ENCODE results near the gene DALRD3. TPM values are rescaled to one million over a fixed set of nuclear protein-coding genes. Genes with fewer than 3 reads are reported as not detected.

DALRD3 gene
- total and polyA plus RNA-seq, 2 donors from 2014 or later, result 41.6 to 46.8 TPM

DNA sequence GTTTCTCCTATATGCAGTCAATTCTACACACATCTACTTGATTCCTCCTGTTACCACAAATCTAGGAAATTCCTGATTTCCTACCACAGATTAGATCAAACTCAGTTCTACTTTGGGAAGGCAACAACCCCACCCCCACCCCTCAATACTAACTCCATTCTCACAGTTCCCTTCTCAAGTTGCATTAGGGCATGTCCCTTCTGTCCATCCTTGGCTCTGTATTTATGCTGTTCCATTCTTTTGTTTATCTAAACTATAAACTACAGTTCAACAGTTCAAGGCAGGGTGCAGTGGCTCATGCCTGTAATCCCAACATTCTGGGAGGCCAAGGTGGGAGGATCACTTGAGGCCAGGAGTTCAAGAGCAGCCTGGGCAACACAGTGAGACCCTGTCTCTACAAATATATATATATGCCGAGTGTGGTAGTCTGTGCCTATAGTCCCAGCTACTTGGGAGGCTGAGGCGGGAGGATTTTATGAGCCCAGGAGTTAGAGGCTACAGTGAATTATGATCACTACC, 36.0 kb upstream of the DALRD3 start:
- Histone ChIP-seq H3K4me1 (ENCODE audit: control insufficient read depth in 2 of 3, insufficient read depth in 2 of 3, low read depth in 1 of 3, low read length in 3 of 3) (no peaks in the 10 kb centered on the region), H3K27me3 (ENCODE audit: control insufficient read depth, insufficient read depth, low read length) (no peaks in the 10 kb centered on the region), H3K9me3 (ENCODE audit: control insufficient read depth in 2 of 3, insufficient read depth in 1 of 3, low read length in 3 of 3) (no peaks in the 10 kb centered on the region), H3K9ac (ENCODE audit: low read length in 3 of 3) (no peak overlapping the region), H3K27ac (ENCODE audit: low read depth in 2 of 2, low read length in 2 of 2) (no peak overlapping the region), H3K36me3 (ENCODE audit: control insufficient read depth in 2 of 3, insufficient read depth in 3 of 3, low read length in 3 of 3) (peaks cover 7 to 29% (median 25%) of the 10 kb centered on the region in 3 donors), H3K4me3 (ENCODE audit: low read length in 3 of 3) (no peak overlapping the region)
- FAIRE-seq, result no peak
- TF ChIP-seq, protein P1, sequence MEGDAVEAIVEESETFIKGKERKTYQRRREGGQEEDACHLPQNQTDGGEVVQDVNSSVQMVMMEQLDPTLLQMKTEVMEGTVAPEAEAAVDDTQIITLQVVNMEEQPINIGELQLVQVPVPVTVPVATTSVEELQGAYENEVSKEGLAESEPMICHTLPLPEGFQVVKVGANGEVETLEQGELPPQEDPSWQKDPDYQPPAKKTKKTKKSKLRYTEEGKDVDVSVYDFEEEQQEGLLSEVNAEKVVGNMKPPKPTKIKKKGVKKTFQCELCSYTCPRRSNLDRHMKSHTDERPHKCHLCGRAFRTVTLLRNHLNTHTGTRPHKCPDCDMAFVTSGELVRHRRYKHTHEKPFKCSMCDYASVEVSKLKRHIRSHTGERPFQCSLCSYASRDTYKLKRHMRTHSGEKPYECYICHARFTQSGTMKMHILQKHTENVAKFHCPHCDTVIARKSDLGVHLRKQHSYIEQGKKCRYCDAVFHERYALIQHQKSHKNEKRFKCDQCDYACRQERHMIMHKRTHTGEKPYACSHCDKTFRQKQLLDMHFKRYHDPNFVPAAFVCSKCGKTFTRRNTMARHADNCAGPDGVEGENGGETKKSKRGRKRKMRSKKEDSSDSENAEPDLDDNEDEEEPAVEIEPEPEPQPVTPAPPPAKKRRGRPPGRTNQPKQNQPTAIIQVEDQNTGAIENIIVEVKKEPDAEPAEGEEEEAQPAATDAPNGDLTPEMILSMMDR (IDR thresholded peaks at IDR 0.05; ENCODE audit: borderline replicate concordance, extremely low read depth, insufficient read depth), result no peak
- no peak for DNase-seq
- intact Hi-C loops (cut with DNase I), result no loop called here

DNA sequence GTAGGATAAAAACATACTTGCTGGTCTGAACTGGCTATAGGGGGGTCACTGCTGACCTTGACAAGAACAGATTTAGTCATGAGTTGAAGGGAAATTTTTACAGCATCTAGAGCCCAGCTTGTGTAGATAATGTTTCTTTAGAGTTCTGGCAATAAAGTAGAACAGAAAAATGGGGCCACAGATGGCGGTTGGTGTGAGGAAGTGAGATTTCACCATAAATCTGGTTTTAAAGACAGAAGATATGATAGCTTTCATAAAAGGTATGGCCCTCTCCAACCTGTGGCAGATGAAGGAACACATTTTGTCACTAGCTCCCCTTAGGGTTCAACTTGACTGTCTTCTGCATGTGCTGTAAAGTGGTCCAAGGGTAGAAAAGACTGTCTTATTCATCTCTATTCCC, 35.2 kb upstream of the DALRD3 start:
- TF ChIP-seq, protein P1 (IDR thresholded peaks at IDR 0.05; ENCODE audit: borderline replicate concordance, extremely low read depth, insufficient read depth), result no peak
- peaks cover 7 to 29% (median 25%) of the 10 kb centered on the region in 3 donors for H3K36me3 ChIP-seq (ENCODE audit: control insufficient read depth in 2 of 3, insufficient read depth in 3 of 3, low read length in 3 of 3)
- H3K4me1 ChIP-seq (ENCODE audit: control insufficient read depth in 2 of 3, insufficient read depth in 2 of 3, low read depth in 1 of 3, low read length in 3 of 3), result no peaks in the 10 kb centered on the region
- no peak overlapping the region for H3K9ac ChIP-seq (ENCODE audit: low read length in 3 of 3)
- H3K27me3 ChIP-seq (ENCODE audit: control insufficient read depth, insufficient read depth, low read length), result no peaks in the 10 kb centered on the region
- DNase-seq, result no peak
- H3K27ac ChIP-seq (ENCODE audit: low read depth in 2 of 2, low read length in 2 of 2), result no peak overlapping the region
- intact Hi-C loops (cut with DNase I), result no loop called here
- H3K9me3 ChIP-seq (ENCODE audit: control insufficient read depth in 2 of 3, insufficient read depth in 1 of 3, low read length in 3 of 3), result no peaks in the 10 kb centered on the region
- H3K4me3 ChIP-seq (ENCODE audit: low read length in 3 of 3), result no peak overlapping the region
- no peak for FAIRE-seq

DNA sequence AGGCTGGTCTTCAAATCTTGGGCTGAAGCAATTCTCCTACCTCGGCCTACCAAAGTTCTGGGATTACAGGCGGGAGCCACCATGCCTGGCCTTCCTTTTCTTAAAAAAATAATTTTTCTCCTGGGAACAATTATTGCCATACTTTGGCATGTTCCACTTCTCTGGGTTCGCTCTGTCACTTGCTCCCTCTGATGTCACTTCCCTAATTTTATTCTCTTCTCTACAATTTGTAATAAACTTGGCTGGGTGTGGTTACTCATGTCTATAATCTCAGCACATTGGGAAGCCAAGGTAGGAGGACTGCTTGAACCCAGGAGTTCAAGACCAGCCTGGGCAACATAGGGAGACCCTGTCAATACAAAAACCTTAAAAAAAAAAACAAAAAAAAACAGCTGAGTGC, 16.9 kb upstream of the DALRD3 start:
- TF ChIP-seq, protein P1 (IDR thresholded peaks at IDR 0.05; ENCODE audit: borderline replicate concordance, extremely low read depth, insufficient read depth), result no peak
- intact Hi-C loops (cut with DNase I), result no loop called here
- Histone ChIP-seq H3K27me3 (ENCODE audit: control insufficient read depth, insufficient read depth, low read length) (no peaks in the 10 kb centered on the region), H3K27ac (ENCODE audit: low read depth in 2 of 2, low read length in 2 of 2) (no peak overlapping the region), H3K36me3 (ENCODE audit: control insufficient read depth in 2 of 3, insufficient read depth in 3 of 3, low read length in 3 of 3) (peaks cover 16 to 40% (median 31%) of the 10 kb centered on the region in 3 donors), H3K4me1 (ENCODE audit: control insufficient read depth in 2 of 3, insufficient read depth in 2 of 3, low read depth in 1 of 3, low read length in 3 of 3) (no peaks in the 10 kb centered on the region), H3K4me3 (ENCODE audit: low read length in 3 of 3) (no peak overlapping the region), H3K9me3 (ENCODE audit: control insufficient read depth in 2 of 3, insufficient read depth in 1 of 3, low read length in 3 of 3) (no peaks in the 10 kb centered on the region), H3K9ac (ENCODE audit: low read length in 3 of 3) (no peak overlapping the region)
- FAIRE-seq (no peak), DNase-seq (no peak)

DNA sequence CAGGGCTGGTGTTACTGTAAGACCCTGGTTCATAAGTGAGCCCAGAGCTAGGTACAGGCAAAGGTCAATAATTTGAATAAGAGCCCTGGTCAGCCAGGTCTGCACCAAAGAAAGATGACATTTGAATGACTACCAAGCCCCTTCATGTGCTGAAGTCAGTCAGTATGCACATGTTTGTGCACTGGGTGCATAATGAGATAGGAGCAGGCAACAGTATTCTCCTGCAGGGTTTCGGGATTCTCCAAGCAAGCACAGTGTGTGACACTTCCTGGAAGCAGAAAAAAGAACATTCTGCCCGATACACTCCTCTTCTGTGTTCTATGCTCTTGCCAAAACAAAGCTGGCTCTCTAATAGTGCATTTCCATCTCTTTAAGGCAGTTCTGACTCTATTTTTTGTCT, 16.3 kb upstream of the DALRD3 start:
- intact Hi-C loops (cut with DNase I), result no loop called here
- peaks cover 16 to 45% (median 31%) of the 10 kb centered on the region in 3 donors for H3K36me3 ChIP-seq (ENCODE audit: control insufficient read depth in 2 of 3, insufficient read depth in 3 of 3, low read length in 3 of 3)

More for the DNA sequence above, 16.3 kb upstream of the DALRD3 start:
- FAIRE-seq (no peak), DNase-seq (no peak)
- TF ChIP-seq, protein P1 (IDR thresholded peaks at IDR 0.05; ENCODE audit: borderline replicate concordance, extremely low read depth, insufficient read depth), result no peak
- Histone ChIP-seq H3K9me3 (ENCODE audit: control insufficient read depth in 2 of 3, insufficient read depth in 1 of 3, low read length in 3 of 3) (no peaks in the 10 kb centered on the region), H3K4me1 (ENCODE audit: control insufficient read depth in 2 of 3, insufficient read depth in 2 of 3, low read depth in 1 of 3, low read length in 3 of 3) (no peaks in the 10 kb centered on the region), H3K4me3 (ENCODE audit: low read length in 3 of 3) (no peak overlapping the region), H3K27ac (ENCODE audit: low read depth in 2 of 2, low read length in 2 of 2) (no peak overlapping the region), H3K9ac (ENCODE audit: low read length in 3 of 3) (no peak overlapping the region), H3K27me3 (ENCODE audit: control insufficient read depth, insufficient read depth, low read length) (no peaks in the 10 kb centered on the region)
